ENCODE data around the gene STPG3. TPM values are rescaled to one million over a fixed set of nuclear protein-coding genes. Genes with fewer than 3 reads are reported as not detected.

The STPG3 gene
- under 1 TPM in 7 of 10 donors, not detected in 3; 0.16 to 0.62 (median 0.32) TPM for polyA plus RNA-seq (ENCODE audit: insufficient read length in 10 of 10)
- long read RNA-seq, donor 1, result 0 reads
- long read RNA-seq, donor 2, result 0 reads
- long read RNA-seq, donor 3, result 0 reads
- long read RNA-seq, donor 4, result 0 reads
- long read RNA-seq, donor 5, result 0 reads
- long read RNA-seq, donor 6, result 0 reads
- long read RNA-seq, donor 7, result 0 reads
- long read RNA-seq, donor 8, result 0 reads
- long read RNA-seq, donor 9, result 0 reads

- no peak for DNase-seq
These were observed at the start of gene STPG3 for GRCh38 chr9:137251194-137251461. Gene STPG3, plus strand, starts transcription at chr9:137251286. Its CDS starts 1 bp downstream, at chr9:137251287.

GRCh38 chr9:137202966-137203365, 48.1 kb upstream of the STPG3 start:
- no peak for DNase-seq

- no peak for DNase-seq
These were observed 46.4 kb upstream of the STPG3 start for GRCh38 chr9:137204731-137205125.

GRCh38 chr9:137205126-137206069, 45.7 kb upstream of the STPG3 start, which contains the start of the genes NDOR1 and TMEM203:
Gene NDOR1, plus strand, starts transcription at chr9:137205700. Its CDS starts 78 bp downstream, at chr9:137205778.
Gene TMEM203, minus strand, starts transcription at chr9:137205648. Its CDS starts 234 bp downstream, at chr9:137205414.
- DNase-seq, result peak; percentile 86 to 96 (median 94)

- DNase-seq, result no peak
These were observed 44.5 kb upstream of the STPG3 start for GRCh38 chr9:137206602-137207001.

GRCh38 chr9:137211532-137211931, 39.6 kb upstream of the STPG3 start:
- no peak for DNase-seq

- DNase-seq, result no peak
These were observed 38.6 kb upstream of the STPG3 start for GRCh38 chr9:137212520-137212919.

- no peak for DNase-seq
These were observed 37.7 kb upstream of the STPG3 start for GRCh38 chr9:137213160-137214060.

GRCh38 chr9:137214620-137215019, 36.5 kb upstream of the STPG3 start:
- DNase-seq, result no peak

- no peak for DNase-seq
These were observed 35.7 kb upstream of the STPG3 start for GRCh38 chr9:137215196-137215986.

GRCh38 chr9:137216188-137216965, 34.7 kb upstream of the STPG3 start:
- no peak for DNase-seq

- DNase-seq, result no peak
These were observed 33.5 kb upstream of the STPG3 start for GRCh38 chr9:137217276-137218211.

GRCh38 chr9:137218212-137218753, 32.8 kb upstream of the STPG3 start:
- no peak for DNase-seq

- DNase-seq, result no peak
These were observed 32.3 kb upstream of the STPG3 start for GRCh38 chr9:137218754-137219271.

GRCh38 chr9:137219757-137220316, 31.2 kb upstream of the STPG3 start:
- no peak for DNase-seq

- DNase-seq, result no peak
These were observed 30.6 kb upstream of the STPG3 start for GRCh38 chr9:137220317-137221094.

GRCh38 chr9:137221095-137221505, 30.0 kb upstream of the STPG3 start:
- no peak for DNase-seq
